Coronary artery (tissue), 2 donors: ENCODE data around the gene EIF3M.

Experiments used
- DNase-seq: peaks from one replicate; pipeline ENCODE4 v3.0.0-alpha.2; 2017; ENCODE audit warnings: low spot score
- H3K27ac ChIP-seq, 2 donors: fragments of 200-600 bp; sonication (generic); one replicate each; pipeline ENCODE4 v1.5.1; 2016 to 2019
- H3K4me3 ChIP-seq: fragments of 200-600 bp; sonication (generic); 2 replicates; pipeline ENCODE4 v1.5.1; 2016; ENCODE audit warnings: mild to moderate bottlenecking, moderate library complexity
- CTCF ChIP-seq: fragments of 200-600 bp; sonication (generic); IDR thresholded peaks from one replicate; pipeline ENCODE4 v1.5.1; 2019; ENCODE audit warnings: antibody characterized with exemption

The EIF3M gene

DNA sequence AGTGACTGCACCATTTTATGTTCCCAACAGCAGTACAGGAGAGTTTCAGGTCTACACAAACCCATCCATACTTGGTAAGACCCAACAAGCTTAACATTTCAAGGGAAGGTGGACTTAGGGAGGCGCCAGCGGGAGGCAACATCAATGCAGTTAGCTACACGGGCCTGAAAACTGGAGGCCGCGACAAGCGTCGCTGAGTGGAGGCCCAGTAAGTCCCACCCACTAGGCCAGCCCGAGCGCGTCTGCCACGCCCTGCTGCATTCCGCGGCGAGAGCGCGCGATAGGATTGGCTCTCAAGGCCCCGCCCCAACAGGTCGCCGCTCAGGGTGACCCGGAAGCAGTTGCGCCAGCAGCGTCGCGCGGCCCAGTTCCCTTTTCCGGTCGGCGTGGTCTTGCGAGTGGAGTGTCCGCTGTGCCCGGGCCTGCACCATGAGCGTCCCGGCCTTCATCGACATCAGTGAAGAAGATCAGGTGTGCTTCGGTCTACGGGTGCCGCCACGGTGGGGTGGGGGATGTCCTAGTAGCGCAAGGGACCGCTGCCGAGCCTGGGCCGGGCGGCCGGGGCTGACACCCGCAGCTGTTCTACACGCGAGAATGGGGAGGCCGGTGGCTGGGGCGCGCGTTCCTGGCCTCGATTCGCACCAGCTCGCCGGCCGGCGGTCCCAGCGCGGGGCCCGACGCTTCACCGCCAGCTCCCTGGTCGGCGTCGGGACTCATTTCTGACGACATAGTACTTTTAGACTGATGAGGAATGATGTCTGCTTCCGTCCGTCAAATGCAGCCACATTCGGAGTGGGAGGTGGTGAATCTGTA is at the start of gene EIF3M:
Gene EIF3M, plus strand, starts transcription at position 373 of the 813 bp plus-strand sequence. Its CDS starts 57 bp downstream, at position 430.
- no peak for TF ChIP-seq CTCF
- peak; percentile 97 for DNase-seq
- Histone ChIP-seq H3K4me3 (peak within 1 kb of the TSS; percentile 100), H3K27ac (peak within 1 kb of the TSS; percentile 77 to 94)

DNA sequence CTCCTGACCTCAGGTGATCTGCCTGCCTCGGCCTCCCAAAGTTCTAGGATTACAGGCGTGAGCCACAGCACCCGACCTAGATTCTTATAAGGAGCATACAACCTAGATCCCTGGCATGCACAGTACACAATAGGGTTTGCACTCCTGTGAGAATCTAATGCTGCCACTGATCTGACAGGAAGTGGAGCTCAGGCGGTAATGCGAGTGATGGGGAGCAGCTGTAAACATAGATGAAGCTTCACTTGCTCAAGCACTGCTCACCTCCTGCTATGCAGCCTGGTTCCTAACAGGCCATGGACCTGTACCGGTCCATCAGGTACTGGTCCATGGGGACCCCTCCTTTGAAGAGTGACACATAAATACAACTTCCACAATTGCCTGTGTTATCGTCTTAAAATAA is 44.8 kb upstream of the EIF3M start:
- TF ChIP-seq CTCF: no peak
- Histone ChIP-seq H3K4me3 (no peak overlapping the region), H3K27ac (no peak overlapping the region)
- no peak for DNase-seq

- DNase-seq: no peak
- Histone ChIP-seq H3K4me3 (no peak overlapping the region), H3K27ac (no peak overlapping the region)
- TF ChIP-seq CTCF: no peak
These were observed 33.9 kb upstream of the EIF3M start for GRCh38 chr11:32549611-32550187.

- no peak for DNase-seq
- Histone ChIP-seq H3K4me3 (no peak overlapping the region), H3K27ac (no peak overlapping the region)
- no peak for TF ChIP-seq CTCF
These were observed 33.4 kb upstream of the EIF3M start for GRCh38 chr11:32550207-32550606.

DNA sequence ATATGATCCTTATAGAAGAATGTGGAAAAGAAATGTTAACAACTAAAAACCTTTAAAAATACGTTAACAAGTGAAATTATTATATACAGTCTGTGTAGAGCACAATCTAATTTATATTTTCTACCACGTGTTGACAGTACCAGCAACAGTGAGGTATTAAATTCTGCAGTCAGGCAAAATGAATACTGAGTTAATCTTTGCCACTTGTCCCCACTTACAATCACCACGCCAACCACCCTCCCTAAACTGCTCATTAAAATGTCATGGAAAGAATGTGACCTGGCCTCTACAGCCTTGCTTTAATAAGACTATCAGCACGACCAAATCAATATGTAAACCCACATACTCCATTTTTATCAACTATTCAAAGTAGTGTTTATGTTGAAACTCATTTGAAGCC is 28.5 kb upstream of the EIF3M start:
- no peak for DNase-seq
- no peak for TF ChIP-seq CTCF
- Histone ChIP-seq H3K27ac (no peak overlapping the region), H3K4me3 (no peak overlapping the region)

GRCh38 chr11:32555895-32556294 is 27.7 kb upstream of the EIF3M start:
- H3K27ac ChIP-seq: no peak overlapping the region
- DNase-seq: no peak
- TF ChIP-seq CTCF: no peak
- no peak overlapping the region for H3K4me3 ChIP-seq

GRCh38 chr11:32561835-32562234 is 21.8 kb upstream of the EIF3M start:
- TF ChIP-seq CTCF: no peak
- H3K4me3 ChIP-seq: no peak overlapping the region
- no peak overlapping the region for H3K27ac ChIP-seq
- DNase-seq: no peak
